OCI-LY7 (cell line): Measurements from ENCODE around the gene CRMP1.

ENCODE experiments used
- EZH2phosphoT487 ChIP-seq: fragments of 200-600 bp; sonication (generic); IDR thresholded peaks from 2 replicates; pipeline ENCODE4 v1.6.1; 2018; ENCODE audit warnings: low read depth, borderline replicate concordance, mild to moderate bottlenecking, mixed run types, antibody characterized with exemption, low read length, moderate library complexity, mixed read lengths
- TF ChIP-seq, protein P1 (sequence below): fragments of 200-600 bp; sonication (generic); conservative IDR thresholded peaks from 2 replicates; pipeline ENCODE4 v1.5.1; 2014; ENCODE audit warnings: mild to moderate bottlenecking, antibody characterized with exemption, low read length, moderate library complexity, mixed read lengths

GRCh38 chr4:5905714-5906113, 12.8 kb upstream of the CRMP1 start:
- TF ChIP-seq EZH2phosphoT487: no peak
- TF ChIP-seq, protein P1, sequence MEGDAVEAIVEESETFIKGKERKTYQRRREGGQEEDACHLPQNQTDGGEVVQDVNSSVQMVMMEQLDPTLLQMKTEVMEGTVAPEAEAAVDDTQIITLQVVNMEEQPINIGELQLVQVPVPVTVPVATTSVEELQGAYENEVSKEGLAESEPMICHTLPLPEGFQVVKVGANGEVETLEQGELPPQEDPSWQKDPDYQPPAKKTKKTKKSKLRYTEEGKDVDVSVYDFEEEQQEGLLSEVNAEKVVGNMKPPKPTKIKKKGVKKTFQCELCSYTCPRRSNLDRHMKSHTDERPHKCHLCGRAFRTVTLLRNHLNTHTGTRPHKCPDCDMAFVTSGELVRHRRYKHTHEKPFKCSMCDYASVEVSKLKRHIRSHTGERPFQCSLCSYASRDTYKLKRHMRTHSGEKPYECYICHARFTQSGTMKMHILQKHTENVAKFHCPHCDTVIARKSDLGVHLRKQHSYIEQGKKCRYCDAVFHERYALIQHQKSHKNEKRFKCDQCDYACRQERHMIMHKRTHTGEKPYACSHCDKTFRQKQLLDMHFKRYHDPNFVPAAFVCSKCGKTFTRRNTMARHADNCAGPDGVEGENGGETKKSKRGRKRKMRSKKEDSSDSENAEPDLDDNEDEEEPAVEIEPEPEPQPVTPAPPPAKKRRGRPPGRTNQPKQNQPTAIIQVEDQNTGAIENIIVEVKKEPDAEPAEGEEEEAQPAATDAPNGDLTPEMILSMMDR: no peak
